Middle frontal gyrus (tissue), 1 donor: Measurements from ENCODE around the gene COL6A1.
A peak's percentile ranks its signal among the peaks of the same experiment; 100 is the strongest.
"Not testable (repeated sequence)": the region's sequence is repeated elsewhere in the genome, so short reads cannot be mapped to it uniquely, and the experiment has no call there.

Source experiments
- DNase-seq: peaks from one replicate; pipeline ENCODE4 v3.0.0-alpha.2; 2015; ENCODE audit warnings: low spot score; ENCODE audit errors: extremely low spot score

COL6A1 gene

DNA sequence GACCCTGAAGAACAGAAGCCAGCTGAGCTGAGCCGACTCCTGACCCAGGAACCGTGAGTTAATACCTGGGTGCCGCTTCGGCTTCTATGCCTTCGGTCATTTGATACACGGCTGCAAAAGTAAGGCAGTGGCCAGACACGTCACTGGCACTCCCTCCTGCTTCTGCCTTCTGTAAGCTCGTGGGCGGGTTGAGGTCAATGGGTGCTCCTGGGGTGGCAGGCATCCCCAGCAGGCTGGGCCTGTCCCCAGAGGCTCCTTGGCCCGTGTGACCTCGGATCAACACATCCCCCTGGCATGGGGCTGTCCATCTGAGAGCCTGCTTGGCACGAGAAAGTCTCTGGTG, 35.7 kb upstream of the COL6A1 start:
- no peak for DNase-seq

DNA sequence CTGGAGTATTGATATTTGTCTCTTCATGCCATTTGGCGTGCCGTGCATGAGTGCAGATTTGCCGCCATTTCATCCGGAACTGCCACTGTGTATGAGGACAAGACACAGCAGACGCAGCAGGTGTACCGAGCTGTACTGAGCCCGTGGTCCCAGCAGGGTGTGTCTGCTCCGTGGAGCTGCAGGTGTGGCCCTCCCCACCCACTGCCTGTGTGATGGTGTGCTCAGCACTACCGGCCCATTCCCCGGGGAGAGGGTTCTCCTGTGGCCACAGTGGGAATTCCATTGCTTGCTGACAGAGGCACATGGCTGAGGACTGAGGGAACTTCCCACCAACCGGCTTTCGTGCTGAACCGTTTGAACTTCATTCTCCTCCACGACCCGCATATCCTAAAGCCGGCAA, 34.3 kb upstream of the COL6A1 start:
- DNase-seq, result no peak

DNA sequence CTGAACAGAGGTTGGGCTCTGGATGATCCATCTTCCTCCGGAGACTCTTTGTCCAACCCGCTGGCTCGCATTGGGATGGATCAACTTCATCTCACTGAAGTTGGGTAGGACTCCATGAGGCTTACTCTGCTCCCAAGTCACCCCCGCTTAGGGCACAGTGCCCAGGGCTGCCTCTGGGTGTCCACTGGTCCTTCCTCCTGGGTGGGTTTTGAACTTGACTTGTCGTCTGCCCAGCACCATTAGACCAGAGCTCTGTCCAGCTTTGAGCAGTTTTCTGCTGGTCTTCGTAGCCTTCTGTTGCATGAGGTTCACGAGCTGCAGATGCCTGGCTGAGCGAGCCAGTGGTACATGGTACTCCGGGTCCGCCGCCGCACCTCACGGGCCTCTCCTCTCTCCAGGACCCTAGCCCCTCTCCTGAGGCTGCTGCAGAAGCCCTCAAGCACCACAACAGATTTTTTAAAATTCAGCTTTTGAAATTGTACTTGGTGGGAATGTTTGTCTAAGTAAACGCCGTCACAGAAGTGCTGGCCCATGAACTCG, 33.8 kb upstream of the COL6A1 start:
- no peak for DNase-seq

DNA sequence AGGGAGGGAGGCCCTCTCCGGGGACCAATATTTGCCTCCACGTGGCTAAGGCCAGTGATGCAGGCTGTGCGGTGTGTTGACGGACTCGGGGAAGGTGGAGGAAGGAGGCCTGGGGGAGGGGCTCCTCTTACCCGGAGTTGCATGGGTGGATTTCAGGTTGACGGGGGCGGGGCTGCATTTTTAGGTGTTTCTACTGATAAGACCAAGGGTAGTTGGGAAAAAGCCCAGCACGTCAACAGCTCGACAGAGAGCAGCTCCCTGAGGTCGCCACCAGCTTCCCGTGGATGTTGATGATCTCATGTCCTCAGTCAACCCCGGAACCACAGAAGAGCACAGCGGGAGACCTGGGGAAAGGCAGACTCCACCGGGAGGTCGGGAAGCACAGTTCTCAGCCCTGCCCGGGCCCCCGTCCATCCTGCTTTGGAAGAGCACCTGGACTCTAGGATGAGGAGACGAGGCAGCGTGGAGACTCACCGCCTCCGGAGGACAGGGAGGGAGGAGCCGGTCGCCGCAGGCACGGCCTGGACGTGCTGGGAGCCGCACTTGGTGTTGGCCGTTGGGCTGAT, 32.9 kb upstream of the COL6A1 start:
- no peak for DNase-seq

DNA sequence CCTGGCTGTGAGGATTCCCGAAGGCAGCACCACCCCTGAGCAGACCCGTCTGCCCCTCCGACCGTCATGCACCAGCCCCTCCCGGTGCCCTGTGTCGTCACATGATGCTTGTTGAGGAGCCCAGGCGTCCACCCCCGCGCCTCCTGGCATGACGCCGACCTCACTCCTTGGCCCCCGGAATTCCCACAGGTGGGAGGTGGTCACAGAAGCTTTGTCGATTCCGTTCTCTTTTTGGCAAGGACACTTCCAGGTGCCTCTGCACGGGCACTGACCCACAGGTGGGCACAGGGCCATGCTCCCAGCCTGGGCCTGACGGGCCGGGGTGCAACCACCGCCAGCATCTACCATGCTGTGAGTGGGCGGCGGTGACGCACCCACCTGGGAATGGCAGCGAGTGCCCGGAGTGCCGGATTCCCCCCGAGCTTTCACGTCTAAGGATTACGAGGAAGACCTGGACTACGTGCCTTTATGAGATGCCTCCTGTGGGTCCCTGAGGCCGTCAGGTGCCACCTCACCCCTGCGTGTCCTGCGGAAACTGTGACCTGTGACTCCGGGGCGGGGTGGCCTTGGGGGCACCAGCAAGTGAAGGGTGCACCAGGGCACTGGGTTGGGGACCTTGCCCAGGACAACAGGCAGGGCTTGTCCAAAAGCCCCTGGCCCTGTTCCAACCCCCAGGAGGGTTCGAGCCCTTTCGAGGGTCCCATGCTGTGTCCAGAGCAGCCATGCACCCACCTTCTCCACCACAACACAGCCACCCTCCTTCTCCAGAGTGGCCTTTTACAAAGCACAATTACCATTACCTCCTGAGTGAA, 31.4 kb upstream of the COL6A1 start:
- DNase-seq, result no peak

DNA sequence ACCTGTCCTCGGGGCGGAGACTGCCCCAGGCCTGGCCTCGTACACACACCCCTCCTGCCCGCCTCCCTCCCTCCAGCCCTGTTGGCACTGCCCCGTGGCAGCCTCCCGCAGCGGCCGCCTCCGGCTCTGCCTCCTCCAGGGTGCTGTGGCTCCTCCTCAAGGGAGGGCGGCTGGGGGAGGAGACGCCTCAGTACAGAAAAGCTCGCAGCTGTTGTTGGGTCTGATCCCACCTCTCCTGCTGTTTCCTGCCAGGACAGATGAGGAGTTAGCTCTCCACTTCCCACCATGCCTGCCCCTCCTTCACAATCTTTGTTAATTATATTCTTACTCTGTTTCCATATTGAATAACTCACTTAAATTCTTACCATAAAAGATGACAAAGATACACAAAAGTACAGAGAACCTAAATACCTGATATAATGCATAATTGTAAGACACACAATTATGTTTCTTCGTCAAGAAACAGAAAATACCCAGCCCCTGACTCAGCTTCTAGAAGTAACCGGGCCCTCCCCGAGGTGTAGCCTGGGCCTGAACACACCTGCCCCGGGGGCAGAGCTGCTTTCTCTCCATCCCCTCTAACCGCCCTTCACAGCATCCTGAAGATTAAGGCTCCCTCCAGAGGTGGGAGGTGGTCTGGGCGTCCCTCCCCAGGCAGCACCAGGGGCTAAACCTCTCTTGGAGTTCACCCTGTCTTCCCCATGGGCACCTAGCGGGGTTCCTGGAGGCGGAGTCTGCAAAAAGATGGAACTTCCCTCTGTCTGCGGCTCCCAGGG, 30.6 kb upstream of the COL6A1 start:
- DNase-seq, result peak; percentile 18

DNA sequence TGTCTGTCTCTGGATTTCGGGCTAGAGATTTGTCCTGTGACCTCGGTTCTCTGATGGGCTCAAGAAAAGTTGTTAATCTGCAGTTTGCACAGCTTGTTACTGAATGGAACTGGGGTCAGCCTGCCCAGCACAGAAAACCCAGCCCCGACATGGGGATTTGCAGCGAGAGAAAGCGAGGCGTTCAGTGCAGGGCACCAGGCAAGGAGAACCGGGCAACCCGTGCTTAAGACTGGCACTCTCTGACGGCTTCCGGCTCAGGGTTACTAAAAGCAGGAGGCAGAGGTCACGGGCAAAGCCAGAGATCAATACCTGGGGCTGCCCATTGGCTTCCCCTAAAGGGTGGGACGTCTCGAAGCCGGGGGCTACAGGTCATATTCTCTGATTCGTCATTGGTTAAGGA, 29.9 kb upstream of the COL6A1 start:
- DNase-seq, result no peak

DNA sequence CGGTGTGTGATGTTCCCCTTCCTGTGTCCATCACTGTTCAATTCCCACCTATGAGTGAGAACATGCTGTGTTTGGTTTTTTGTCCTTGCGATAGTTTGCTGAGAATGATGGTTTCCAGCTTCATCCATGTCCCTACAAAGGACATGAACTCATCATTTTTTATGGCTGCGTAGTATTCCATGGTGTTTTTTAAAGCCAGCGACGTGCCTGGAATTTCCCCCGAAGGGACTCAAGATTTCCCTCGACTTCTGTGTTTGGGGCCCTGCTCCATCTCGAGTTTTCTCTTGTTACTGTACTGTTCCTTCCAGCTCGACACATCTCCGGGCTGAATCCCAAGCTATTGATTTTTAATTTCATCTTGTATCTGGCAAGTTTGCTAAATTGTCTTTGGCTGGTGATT, 29.0 kb upstream of the COL6A1 start:
- DNase-seq, result not testable (repeated sequence)

DNA sequence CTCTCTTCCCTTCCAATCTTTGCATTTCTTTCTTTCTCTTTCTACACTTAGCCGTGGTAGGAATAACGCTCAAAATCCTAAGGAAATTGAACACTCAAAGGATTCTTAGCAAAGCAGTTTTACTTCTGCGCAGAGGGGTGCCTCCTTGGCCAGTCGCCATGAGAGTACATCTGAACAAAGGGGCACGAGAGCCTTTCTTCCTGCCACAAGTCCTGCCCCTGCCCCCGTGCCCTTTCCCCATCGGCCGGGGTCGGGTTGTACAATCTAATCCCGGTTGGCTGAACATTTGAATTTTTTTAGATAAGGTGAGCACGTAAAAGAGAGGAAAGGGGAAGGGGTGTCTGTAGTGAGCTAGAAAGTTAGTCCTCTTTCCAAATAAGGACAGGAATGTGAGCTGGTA, 28.6 kb upstream of the COL6A1 start:
- DNase-seq, result no peak

DNA sequence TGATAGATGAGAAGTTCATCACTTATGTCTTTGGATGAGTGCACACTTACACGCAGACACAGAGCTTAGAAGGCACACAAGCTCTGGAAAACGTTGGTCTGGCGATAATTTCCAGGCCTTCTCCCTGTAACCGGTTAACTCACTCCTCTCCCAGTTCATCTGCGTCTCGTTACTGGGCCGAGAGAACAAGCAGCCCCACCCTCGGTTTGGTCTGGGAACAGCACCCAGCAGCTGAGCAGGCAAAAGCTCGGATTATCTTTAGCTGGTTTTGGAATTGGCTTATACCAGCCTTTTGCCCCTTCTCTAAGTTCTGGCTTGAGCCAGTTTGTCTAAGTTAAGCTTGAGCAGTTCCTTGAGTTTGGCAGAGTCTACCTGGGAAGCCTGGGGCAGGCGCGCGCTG, 27.3 kb upstream of the COL6A1 start:
- DNase-seq, result no peak

DNA sequence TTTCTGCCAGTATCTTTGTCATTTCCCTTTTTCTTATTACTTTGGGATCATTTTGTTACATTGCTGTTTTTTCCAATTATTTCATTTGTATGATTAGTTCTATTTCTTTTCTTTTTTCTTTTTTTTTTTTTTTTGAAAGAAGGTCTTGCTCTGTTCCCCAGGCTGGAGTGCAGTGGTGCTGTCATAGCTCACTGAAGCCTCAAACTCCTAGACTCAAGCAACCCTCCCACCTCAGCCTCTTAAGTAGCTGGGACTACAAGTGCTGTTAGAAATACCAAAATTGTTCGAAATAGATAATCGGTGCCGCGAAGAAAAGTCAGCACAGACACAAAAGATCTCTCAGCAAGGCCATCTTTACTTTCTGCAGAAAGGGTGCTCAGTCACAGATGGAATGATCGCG, 26.6 kb upstream of the COL6A1 start:
- DNase-seq, result no peak

DNA sequence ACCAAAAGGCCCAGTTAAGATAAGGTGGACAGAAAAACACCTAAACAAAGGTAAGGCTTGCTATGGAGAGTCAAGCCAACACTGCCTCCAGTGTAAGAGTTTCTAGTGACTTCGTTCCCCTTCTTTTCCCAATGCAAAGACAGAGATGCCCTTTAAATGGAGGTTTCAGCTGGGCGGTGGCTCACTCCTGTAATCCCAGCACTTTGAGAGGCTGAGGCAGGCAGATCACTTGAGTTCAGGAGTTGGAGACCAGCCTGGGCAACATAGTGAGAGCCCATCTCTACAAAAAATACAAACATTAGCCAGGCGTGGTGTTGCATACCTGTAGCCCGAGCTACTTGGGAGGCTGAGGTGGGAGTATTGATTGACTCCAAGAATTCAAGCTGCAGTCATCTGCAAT, 24.0 kb upstream of the COL6A1 start:
- no peak for DNase-seq

DNA sequence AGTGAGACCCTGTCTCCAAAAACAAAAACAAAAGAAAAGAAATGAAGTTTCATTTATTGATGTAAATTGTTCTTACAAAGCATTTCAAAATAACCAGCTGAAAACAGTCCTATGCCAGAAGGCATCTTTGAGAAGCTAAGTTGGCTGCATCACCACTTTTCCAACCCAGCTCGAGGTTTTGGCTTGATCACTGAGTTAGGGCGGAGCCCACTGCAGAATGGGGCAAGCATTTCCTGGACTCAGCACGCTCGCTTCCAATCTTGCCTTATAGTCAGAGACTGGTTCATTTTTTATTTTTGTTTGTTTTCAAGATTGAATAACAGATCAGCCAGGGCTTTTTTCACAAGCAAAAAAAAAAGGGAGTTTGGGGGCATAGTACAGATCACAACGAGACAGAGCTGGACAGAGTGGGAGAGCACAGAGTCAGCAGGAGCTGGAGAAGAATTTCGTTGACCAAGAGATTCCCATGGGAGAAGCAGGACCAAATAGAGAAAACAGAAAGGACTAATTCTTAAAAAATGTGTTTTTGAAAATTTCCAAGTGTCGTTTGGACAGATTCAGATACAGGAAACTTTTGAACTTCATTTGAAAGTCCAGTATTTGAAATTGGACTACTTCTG, 23.5 kb upstream of the COL6A1 start:
- no peak for DNase-seq

DNA sequence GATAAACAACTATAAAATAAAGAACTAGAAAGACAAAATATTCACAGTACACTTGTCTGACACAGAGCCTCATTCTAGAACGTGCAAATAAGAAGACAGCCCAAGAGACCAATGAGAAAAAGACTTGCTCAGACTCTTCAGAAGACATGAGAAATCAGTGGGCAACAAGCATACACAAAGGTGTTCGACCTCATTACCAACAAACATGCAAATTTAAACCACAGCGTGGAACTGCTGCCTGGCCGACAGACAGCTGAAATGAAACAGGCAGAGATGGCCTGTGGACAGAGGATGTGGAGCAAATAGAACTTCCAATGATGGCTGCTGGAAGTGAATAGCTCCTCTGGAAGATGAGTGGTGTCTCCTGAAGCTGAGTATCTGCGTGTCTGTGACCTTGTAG, 22.4 kb upstream of the COL6A1 start:
- DNase-seq, result no peak

DNA sequence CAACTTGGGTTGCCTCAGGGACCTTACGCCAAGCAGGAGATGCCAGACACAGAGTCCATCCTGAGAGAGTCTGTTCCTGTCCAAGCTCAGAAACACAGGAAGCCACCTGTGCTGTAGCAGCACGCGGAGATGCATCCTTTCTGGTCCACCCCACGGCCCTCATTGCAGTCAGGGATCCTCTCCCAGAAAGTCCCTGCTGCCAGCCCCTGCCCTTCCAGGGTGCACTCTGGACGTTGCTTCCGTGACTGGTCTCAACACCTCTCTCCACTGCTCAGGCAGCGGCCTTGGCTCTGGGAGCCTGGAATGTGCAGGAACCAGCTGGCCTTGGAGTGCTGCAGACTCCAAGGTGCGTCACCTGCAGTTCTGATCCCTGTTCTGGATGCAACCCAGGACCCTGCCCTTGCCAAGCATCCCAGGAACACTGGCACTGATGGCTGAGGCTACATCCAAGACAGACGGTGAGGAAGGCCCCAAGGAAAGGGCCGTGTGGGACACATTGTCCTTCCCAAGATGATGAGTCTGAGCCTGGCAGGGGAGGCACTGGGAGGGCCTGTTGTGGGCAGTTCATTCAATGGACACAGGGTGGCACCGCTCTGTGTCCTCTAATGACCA, 21.7 kb upstream of the COL6A1 start:
- no peak for DNase-seq

DNA sequence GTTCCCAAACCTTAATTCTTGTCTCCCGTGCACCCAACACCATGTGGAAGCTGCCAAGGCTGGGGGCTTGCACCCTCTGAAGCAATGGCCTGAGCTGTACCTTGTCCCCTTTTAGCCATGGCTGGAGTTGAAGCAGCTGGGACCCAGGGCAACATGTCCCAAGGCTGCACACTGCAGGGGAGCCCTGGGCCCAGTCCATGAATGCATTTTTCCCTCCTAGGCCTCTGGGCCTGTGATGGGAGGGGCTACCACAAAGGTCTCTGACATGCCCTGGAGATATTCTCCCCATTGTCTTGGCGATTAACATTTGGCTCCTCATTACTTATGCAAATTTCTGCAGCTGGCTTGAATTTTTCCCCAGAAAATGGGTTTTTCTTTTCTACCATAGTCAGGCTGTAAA, 20.2 kb upstream of the COL6A1 start:
- not testable (repeated sequence) for DNase-seq

DNA sequence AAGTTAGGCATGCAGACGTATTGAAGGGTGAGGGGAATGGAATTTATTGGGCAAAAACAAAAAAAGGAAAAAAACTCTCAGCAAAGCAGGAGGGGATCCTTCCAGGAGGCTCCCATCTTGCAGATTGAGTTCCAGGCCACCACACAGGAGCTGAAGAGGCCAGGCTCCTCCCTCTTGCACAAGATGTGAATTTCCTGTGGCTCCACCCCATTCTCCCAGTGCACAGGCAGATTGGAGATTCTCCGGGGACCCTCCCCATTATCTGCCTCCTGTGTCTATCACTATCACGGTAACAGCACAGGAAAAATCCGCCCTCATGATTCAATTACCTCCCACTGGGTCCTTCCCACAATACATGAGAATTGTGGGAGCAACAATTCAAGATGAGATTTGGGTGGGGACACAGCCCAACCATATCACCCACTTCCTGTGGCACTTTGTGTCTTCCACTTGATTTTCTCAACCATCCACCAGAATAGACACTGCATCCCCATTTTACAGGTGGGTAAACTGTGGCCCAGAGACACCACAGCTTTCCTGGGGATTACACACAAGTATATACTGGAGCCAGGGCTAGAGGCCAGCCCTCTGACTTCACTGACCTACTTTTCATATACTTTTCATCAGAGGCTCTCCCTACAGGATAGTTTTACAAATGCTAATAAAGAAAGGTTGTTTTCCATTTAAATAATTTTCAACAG, 18.9 kb upstream of the COL6A1 start:
- no peak for DNase-seq

DNA sequence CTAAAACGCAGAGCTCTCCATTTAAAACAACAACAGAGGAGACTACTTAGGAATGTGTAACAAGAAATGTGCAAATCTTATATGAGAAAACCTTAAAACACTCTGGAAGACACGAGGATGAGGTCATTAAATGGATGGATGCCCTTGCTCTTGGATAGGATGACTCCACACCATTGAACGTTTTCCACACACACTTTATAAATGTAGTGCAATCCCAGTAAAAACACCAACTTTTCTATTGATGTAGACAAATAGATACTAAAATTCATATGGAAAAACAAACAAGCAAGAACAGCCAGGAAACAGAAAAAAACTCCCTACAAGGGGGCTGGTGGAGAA, 18.4 kb upstream of the COL6A1 start:
- DNase-seq, result no peak

DNA sequence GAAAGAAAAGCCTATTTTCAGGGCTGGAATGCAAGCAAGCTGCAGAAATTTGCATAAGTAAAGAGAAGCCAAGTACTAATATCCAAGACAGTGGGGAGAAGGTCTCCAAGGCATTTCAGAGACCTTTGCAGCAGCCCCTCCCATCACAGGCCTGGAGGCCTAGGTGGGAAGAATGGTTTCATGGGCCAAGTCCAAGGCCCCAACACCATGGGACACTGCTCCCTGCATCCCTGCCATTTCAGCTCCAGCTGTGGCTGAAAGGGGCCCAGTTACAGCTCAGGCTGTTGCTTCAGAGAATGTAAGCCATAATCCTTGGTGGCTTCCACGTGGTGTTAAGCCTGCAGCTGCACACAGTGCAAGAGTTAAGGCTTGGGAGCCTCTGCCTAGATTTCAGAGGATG, 16.9 kb upstream of the COL6A1 start:
- DNase-seq, result no peak

DNA sequence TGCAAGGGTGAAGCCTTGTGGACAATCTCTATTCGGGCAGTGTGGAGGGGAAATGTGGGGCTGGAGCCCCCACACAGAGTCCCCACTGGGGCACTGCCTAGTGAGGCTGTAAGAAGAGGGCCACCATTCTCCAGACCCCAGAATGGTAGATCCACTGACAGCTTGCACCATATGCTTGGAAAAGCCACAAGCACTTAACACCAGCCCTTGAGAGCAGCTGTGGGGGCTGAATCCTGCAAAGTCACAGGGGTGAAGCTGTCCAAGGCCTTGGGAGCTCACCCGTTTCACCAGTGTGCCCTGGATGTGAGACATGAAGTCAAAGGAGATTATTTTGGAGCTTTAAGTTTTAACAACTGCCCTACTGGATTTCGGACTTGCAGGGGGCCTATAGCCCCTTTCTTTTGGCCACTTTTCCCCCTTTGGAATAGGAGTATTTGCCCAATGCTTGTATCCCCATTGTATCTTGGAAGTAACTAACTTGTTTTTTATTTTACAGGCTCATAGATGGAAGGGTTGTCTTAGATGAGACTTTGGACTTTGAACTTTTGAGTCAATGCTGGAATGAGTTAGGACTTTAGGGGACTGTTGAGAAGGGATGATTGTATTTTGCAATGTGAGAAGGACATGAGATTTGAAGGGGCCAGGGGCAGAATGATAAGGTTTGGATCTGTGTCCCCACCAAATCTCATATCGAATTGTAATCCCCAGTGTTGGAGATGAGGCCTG, 16.3 kb upstream of the COL6A1 start:
- DNase-seq, result no peak
